GM12878 (cell line): ENCODE results near the gene MAP4K1.

ENCODE experiments used
- BACH1 ChIP-seq: fragments of 450-650 bp; IDR thresholded peaks from 2 replicates; pipeline ENCODE4 v1.6.1; 2017; ENCODE audit warnings: mild to moderate bottlenecking, borderline replicate concordance
- CTCF ChIP-seq, 3 experiments: IDR thresholded peaks in 2 of 3; conservative IDR thresholded peaks in 1 of 3; 2 replicates each; pipeline ENCODE4 v1.5.1; 2011; ENCODE audit warnings: low read depth in 3 of 3, low read length in 3 of 3, mild to moderate bottlenecking in 3 of 3, control low read depth in 2 of 3, moderate library complexity in 2 of 3, inconsistent platforms in 1 of 3, mixed read lengths in 1 of 3; ENCODE audit not compliant: control insufficient read depth in 2 of 3, insufficient read depth in 1 of 3; ENCODE audit errors: extremely low read depth in 1 of 3
- IKZF1 ChIP-seq: fragments of 450-650 bp; conservative IDR thresholded peaks from 2 replicates; pipeline ENCODE4 v1.6.1; 2017; ENCODE audit warnings: antibody characterized with exemption, mild to moderate bottlenecking
- KDM1A ChIP-seq: fragments of 200-600 bp; sonication (generic); IDR thresholded peaks from 2 replicates; pipeline ENCODE4 v1.6.1; 2016; ENCODE audit warnings: borderline replicate concordance
- NKRF ChIP-seq: fragments of 450-650 bp; conservative IDR thresholded peaks from 2 replicates; pipeline ENCODE4 v1.6.1; 2017; ENCODE audit warnings: mild to moderate bottlenecking, moderate library complexity
- POLR2AphosphoS5 ChIP-seq: IDR thresholded peaks from 2 replicates; pipeline ENCODE4 v1.6.1; 2011; ENCODE audit warnings: mild to moderate bottlenecking, low read length, inconsistent platforms
- TCF7 ChIP-seq: IDR thresholded peaks from 2 replicates; pipeline ENCODE4 v1.6.1; 2014; ENCODE audit warnings: antibody characterized with exemption, borderline replicate concordance
- YY1 ChIP-seq: IDR thresholded peaks from 2 replicates; pipeline ENCODE4 v1.6.1; 2011; ENCODE audit warnings: low read depth, mild to moderate bottlenecking, low read length
- TF ChIP-seq, protein P1 (sequence below): IDR thresholded peaks from 2 replicates; pipeline ENCODE4 v1.6.1; 2012; ENCODE audit warnings: low read length, inconsistent platforms
- TF ChIP-seq, protein P2 (sequence below): IDR thresholded peaks from 2 replicates; pipeline ENCODE4 v1.6.1; 2012; ENCODE audit warnings: low read depth, low read length, improper control_type of control experiment
- TF ChIP-seq, protein P3 (sequence below): IDR thresholded peaks from 2 replicates; pipeline ENCODE4 v1.6.1; 2012; ENCODE audit warnings: improper control_type of control experiment, low read depth, low read length; ENCODE audit not compliant: insufficient replicate concordance
- TF ChIP-seq, protein P4 (sequence below): IDR thresholded peaks from 2 replicates; pipeline ENCODE4 v1.6.1; 2011; ENCODE audit warnings: low read depth, mild to moderate bottlenecking, low read length, moderate library complexity, borderline replicate concordance; ENCODE audit errors: extremely low read depth

GRCh38 chr19:38538793-38539528, 78.8 kb downstream of the MAP4K1 start:
- TF ChIP-seq KDM1A: no peak
- TF ChIP-seq, protein P1, sequence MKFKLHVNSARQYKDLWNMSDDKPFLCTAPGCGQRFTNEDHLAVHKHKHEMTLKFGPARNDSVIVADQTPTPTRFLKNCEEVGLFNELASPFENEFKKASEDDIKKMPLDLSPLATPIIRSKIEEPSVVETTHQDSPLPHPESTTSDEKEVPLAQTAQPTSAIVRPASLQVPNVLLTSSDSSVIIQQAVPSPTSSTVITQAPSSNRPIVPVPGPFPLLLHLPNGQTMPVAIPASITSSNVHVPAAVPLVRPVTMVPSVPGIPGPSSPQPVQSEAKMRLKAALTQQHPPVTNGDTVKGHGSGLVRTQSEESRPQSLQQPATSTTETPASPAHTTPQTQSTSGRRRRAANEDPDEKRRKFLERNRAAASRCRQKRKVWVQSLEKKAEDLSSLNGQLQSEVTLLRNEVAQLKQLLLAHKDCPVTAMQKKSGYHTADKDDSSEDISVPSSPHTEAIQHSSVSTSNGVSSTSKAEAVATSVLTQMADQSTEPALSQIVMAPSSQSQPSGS: no peak
- TF ChIP-seq YY1: no peak
- no peak for TF ChIP-seq BACH1
- no peak for TF ChIP-seq CTCF (IDR thresholded peaks at IDR 0.05 in 2 of 3, conservative IDR thresholded peaks at IDR 0.05 in 1 of 3; ENCODE audit: control insufficient read depth in 2 of 3, extremely low read depth in 1 of 3, insufficient read depth in 1 of 3, low read depth in 3 of 3, low read length in 3 of 3)
- TF ChIP-seq TCF7: no peak
- TF ChIP-seq, protein P2, sequence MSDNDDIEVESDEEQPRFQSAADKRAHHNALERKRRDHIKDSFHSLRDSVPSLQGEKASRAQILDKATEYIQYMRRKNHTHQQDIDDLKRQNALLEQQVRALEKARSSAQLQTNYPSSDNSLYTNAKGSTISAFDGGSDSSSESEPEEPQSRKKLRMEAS: no peak
- TF ChIP-seq NKRF: no peak
- TF ChIP-seq, protein P3, sequence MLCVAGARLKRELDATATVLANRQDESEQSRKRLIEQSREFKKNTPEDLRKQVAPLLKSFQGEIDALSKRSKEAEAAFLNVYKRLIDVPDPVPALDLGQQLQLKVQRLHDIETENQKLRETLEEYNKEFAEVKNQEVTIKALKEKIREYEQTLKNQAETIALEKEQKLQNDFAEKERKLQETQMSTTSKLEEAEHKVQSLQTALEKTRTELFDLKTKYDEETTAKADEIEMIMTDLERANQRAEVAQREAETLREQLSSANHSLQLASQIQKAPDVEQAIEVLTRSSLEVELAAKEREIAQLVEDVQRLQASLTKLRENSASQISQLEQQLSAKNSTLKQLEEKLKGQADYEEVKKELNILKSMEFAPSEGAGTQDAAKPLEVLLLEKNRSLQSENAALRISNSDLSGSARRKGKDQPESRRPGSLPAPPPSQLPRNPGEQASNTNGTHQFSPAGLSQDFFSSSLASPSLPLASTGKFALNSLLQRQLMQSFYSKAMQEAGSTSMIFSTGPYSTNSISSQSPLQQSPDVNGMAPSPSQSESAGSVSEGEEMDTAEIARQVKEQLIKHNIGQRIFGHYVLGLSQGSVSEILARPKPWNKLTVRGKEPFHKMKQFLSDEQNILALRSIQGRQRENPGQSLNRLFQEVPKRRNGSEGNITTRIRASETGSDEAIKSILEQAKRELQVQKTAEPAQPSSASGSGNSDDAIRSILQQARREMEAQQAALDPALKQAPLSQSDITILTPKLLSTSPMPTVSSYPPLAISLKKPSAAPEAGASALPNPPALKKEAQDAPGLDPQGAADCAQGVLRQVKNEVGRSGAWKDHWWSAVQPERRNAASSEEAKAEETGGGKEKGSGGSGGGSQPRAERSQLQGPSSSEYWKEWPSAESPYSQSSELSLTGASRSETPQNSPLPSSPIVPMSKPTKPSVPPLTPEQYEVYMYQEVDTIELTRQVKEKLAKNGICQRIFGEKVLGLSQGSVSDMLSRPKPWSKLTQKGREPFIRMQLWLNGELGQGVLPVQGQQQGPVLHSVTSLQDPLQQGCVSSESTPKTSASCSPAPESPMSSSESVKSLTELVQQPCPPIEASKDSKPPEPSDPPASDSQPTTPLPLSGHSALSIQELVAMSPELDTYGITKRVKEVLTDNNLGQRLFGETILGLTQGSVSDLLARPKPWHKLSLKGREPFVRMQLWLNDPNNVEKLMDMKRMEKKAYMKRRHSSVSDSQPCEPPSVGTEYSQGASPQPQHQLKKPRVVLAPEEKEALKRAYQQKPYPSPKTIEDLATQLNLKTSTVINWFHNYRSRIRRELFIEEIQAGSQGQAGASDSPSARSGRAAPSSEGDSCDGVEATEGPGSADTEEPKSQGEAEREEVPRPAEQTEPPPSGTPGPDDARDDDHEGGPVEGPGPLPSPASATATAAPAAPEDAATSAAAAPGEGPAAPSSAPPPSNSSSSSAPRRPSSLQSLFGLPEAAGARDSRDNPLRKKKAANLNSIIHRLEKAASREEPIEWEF: no peak
- TF ChIP-seq, protein P4, sequence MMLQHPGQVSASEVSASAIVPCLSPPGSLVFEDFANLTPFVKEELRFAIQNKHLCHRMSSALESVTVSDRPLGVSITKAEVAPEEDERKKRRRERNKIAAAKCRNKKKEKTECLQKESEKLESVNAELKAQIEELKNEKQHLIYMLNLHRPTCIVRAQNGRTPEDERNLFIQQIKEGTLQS: no peak
- TF ChIP-seq IKZF1: peak; percentile 34; the same call in 1 of the 2 replicates
- no peak for TF ChIP-seq POLR2AphosphoS5
